Measurements from ENCODE around the gene ZBED2. TPM values are rescaled to one million over a fixed set of nuclear protein-coding genes. Genes with fewer than 3 reads are reported as not detected.

The ZBED2 gene
- total RNA-seq, 4 donors from 2014 or later, result not detected

DNA sequence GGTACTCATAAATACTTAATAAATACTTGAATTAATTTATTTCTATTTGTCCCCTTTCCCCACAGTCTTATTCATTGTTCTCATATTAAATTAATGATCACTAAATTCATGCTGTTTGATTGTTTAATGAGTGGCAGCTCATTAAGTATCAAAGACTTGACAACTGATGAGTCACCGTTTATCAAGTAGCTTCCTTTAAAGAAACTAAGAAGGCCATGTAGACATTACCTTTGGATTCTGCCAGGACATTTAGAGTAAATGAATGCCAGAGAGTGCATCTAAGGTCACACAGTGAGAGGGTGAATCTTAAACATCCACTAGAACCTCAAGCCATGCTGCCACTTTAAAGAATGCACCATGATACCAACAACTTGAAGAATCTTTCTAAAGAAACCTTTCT is 23.9 kb downstream of the ZBED2 start:
- Histone ChIP-seq H3K4me3 (no peak overlapping the region), H3K9me3 (no peaks in the 10 kb centered on the region), H3K27ac (no peak overlapping the region), H3K4me1 (no peaks in the 10 kb centered on the region), H3K36me3 (no peaks in the 10 kb centered on the region), H3K27me3 (no peaks in the 10 kb centered on the region)
- 83 to 88% methylated on average over 1 of the region's 1 CpG for WGBS, 2 donors (ENCODE audit: low coverage in 1 of 2)
- intact Hi-C loops (cut with DNase I; ENCODE audit: low total_unique reads) (no loop called here), in situ Hi-C loops (cut with MboI; ENCODE audit: low pct_ligation_motif_present in 1 of 4, low pct_unique_long_range_greater_than_20kb in 1 of 4, low sequenced_read_pairs in 3 of 4) (no loop called here)
- TF ChIP-seq POLR2AphosphoS5 (IDR thresholded peaks at IDR 0.05) (no peak), POLR2A (IDR thresholded peaks at IDR 0.05) (no peak), EP300 (IDR thresholded peaks at IDR 0.05; ENCODE audit: low read depth) (no peak)
- TF ChIP-seq, protein P1, sequence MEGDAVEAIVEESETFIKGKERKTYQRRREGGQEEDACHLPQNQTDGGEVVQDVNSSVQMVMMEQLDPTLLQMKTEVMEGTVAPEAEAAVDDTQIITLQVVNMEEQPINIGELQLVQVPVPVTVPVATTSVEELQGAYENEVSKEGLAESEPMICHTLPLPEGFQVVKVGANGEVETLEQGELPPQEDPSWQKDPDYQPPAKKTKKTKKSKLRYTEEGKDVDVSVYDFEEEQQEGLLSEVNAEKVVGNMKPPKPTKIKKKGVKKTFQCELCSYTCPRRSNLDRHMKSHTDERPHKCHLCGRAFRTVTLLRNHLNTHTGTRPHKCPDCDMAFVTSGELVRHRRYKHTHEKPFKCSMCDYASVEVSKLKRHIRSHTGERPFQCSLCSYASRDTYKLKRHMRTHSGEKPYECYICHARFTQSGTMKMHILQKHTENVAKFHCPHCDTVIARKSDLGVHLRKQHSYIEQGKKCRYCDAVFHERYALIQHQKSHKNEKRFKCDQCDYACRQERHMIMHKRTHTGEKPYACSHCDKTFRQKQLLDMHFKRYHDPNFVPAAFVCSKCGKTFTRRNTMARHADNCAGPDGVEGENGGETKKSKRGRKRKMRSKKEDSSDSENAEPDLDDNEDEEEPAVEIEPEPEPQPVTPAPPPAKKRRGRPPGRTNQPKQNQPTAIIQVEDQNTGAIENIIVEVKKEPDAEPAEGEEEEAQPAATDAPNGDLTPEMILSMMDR (IDR thresholded peaks at IDR 0.05), result no peak
- DNase-seq, result no peak

DNA sequence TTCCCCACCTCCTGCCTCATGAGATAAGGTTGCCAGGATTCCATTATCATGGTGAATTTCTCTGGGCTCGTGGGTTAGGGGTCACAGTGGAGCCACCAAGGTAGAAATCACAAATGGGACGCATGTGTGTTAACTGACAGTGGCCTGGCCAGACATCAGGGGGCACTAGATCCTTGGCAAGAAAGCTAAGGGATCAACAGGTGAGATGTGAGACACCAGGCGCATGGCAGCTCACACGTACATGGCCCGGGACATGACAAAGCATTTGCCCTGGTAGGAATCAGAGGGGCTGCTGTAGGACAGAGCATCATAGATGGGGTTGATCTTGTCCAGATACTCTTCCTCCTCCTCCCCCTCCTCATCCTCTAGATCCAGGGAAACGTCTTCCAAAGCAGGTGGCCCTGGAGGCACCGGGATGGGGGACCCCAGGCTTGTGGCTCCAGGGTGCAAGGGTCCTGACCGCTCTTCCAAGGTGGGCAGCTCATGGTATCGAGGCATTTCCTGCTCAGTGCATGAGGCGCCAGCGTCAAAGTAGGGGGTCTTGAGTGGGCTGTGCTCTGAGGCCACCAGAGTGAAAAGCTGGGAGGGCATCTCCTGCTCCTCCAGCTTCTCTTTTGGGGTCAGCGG is 24.6 kb downstream of the ZBED2 start:
- intact Hi-C loops (cut with DNase I; ENCODE audit: low total_unique reads) (no loop called here), in situ Hi-C loops (cut with MboI; ENCODE audit: low pct_ligation_motif_present in 1 of 4, low pct_unique_long_range_greater_than_20kb in 1 of 4, low sequenced_read_pairs in 3 of 4) (no loop called here)
- Histone ChIP-seq H3K27ac (no peak overlapping the region), H3K27me3 (no peaks in the 10 kb centered on the region), H3K4me3 (no peak overlapping the region), H3K9me3 (no peaks in the 10 kb centered on the region), H3K36me3 (no peaks in the 10 kb centered on the region), H3K4me1 (no peaks in the 10 kb centered on the region)
- no peak for DNase-seq
- 87 to 100% methylated on average over 1 to 12 of the region's 12 CpGs for WGBS, 2 donors (ENCODE audit: low coverage in 1 of 2)
- TF ChIP-seq, protein P1 (IDR thresholded peaks at IDR 0.05), result no peak
- TF ChIP-seq EP300 (IDR thresholded peaks at IDR 0.05; ENCODE audit: low read depth), result no peak

DNA sequence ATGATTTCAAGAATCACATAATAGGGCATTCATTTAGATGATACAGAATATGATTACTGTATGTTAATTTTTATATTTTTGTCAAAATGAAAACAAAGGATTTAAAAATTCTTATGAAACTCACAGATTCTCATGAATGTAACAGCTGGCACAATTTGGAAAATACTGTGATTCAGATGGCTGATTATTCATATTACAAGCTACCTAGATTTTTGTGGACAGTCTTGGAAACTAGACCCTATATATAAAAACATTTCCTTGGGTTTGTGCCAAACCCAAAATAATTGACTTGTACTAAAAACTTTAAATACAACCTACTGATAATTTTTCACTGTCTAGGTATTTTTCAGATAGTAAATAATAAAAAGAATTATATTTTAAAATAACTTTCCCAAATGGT is 26.2 kb downstream of the ZBED2 start:
- TF ChIP-seq, protein P1 (IDR thresholded peaks at IDR 0.05), result no peak
- no peak for TF ChIP-seq POLR2A (IDR thresholded peaks at IDR 0.05)
- no peak for TF ChIP-seq EP300 (IDR thresholded peaks at IDR 0.05; ENCODE audit: low read depth)
- TF ChIP-seq POLR2AphosphoS5 (IDR thresholded peaks at IDR 0.05), result no peak
- in situ Hi-C loops (cut with MboI; ENCODE audit: low pct_ligation_motif_present in 1 of 4, low pct_unique_long_range_greater_than_20kb in 1 of 4, low sequenced_read_pairs in 3 of 4) (no loop called here), intact Hi-C loops (cut with DNase I; ENCODE audit: low total_unique reads) (no loop called here)
- no peaks in the 10 kb centered on the region for H3K36me3 ChIP-seq
- H3K27me3 ChIP-seq, result no peaks in the 10 kb centered on the region
- no peak overlapping the region for H3K27ac ChIP-seq
- DNase-seq, result no peak
- no peak overlapping the region for H3K4me3 ChIP-seq
- no peaks in the 10 kb centered on the region for H3K4me1 ChIP-seq
- H3K9me3 ChIP-seq, result no peaks in the 10 kb centered on the region

DNA sequence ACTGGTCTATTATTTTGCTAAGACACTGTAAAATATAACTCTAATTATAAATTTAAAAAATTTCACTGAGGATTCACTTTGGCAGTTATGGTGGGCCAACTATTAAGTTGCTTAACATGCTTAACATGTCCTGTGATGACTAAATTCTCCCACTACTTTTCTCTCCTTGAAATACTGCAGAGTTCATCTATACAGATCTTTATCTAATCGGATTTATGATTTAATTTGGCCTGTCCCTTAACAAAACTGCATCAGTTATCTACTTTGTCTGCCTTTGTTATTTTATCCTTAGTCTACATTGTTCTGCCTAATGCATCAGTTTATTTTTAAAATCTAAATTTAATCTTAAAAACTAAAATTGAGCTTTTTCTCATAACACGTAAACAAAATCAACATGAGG is 26.8 kb downstream of the ZBED2 start:
- intact Hi-C loops (cut with DNase I; ENCODE audit: low total_unique reads), result no loop called here
- H3K9me3 ChIP-seq, result no peaks in the 10 kb centered on the region
- H3K27me3 ChIP-seq, result no peaks in the 10 kb centered on the region
- in situ Hi-C loops (cut with MboI; ENCODE audit: low pct_ligation_motif_present in 1 of 4, low pct_unique_long_range_greater_than_20kb in 1 of 4, low sequenced_read_pairs in 3 of 4), result no loop called here
- H3K36me3 ChIP-seq, result no peaks in the 10 kb centered on the region
- TF ChIP-seq POLR2AphosphoS5 (IDR thresholded peaks at IDR 0.05) (no peak), POLR2A (IDR thresholded peaks at IDR 0.05) (no peak), EP300 (IDR thresholded peaks at IDR 0.05; ENCODE audit: low read depth) (no peak)
- TF ChIP-seq, protein P1 (IDR thresholded peaks at IDR 0.05), result no peak
- no peak overlapping the region for H3K27ac ChIP-seq
- no peak overlapping the region for H3K4me3 ChIP-seq
- no peaks in the 10 kb centered on the region for H3K4me1 ChIP-seq
- no peak for DNase-seq
- 81 to 84% methylated on average over 2 of the region's 2 CpGs for WGBS, 2 donors (ENCODE audit: low coverage in 1 of 2)
